OCI-LY3 (cell line): ENCODE measurements around the gene L3MBTL1.
A peak's percentile ranks its signal among the peaks of the same experiment; 100 is the strongest.

ENCODE experiments used
- EZH2phosphoT487 ChIP-seq: fragments of 200-600 bp; shearing (Covaris generic); IDR thresholded peaks from 2 replicates; pipeline ENCODE4 v1.6.1; 2018; ENCODE audit warnings: antibody characterized with exemption, mixed run types, low read depth
- TF ChIP-seq, protein P1 (sequence below): fragments of 200-600, 300-600 bp; sonication (generic); IDR thresholded peaks from 2 replicates; pipeline ENCODE4 v1.5.1; 2014; ENCODE audit warnings: antibody characterized with exemption, low read length, low read depth

DNA sequence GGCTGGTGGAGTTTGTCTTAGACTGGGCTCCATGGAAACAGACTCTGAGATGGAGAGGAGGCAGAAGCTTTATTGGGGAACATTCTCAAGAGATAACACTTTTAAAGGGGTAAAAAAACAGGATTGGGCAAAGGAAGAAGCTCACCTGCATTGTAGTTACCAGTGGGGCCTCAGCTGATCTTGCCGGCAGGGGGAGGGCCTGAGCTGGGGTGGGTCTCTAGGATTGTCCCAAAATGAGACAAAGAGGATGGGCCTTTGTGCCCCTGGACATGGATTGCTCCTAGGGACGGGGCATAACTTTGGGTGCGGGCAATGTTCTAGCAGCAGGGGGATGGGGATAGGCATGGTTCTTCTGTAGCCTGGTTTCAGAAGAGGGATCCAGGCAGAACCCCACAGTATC lies 63.8 kb downstream of the L3MBTL1 start:
- TF ChIP-seq, protein P1, sequence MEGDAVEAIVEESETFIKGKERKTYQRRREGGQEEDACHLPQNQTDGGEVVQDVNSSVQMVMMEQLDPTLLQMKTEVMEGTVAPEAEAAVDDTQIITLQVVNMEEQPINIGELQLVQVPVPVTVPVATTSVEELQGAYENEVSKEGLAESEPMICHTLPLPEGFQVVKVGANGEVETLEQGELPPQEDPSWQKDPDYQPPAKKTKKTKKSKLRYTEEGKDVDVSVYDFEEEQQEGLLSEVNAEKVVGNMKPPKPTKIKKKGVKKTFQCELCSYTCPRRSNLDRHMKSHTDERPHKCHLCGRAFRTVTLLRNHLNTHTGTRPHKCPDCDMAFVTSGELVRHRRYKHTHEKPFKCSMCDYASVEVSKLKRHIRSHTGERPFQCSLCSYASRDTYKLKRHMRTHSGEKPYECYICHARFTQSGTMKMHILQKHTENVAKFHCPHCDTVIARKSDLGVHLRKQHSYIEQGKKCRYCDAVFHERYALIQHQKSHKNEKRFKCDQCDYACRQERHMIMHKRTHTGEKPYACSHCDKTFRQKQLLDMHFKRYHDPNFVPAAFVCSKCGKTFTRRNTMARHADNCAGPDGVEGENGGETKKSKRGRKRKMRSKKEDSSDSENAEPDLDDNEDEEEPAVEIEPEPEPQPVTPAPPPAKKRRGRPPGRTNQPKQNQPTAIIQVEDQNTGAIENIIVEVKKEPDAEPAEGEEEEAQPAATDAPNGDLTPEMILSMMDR, result peak; percentile 58
- TF ChIP-seq EZH2phosphoT487, result no peak
